ENCODE data around the gene GRM7. TPM values are rescaled to one million over a fixed set of nuclear protein-coding genes. Genes with fewer than 3 reads are reported as not detected.

GRM7 gene
- polyA plus RNA-seq, 1 donor from 2014 or later, result 23.8 TPM

DNA sequence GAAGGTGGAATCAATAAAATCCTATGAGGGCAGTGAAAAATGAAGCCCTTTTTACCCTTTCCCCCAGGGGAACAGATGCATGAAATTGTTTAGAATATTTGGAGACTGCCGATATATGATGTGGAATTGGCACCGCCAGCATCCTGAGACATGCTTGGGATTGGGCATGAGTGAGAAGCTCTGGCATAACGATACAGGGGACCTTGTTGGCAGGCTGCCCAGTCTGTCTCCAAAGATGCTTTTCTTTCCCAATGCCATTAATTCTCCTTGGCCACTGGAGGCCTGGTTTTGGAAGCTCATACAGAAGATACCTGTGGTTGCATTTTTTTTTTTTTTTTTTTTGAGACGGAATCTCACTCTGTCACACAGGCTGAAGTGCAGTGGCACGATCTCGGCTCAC lies 840.1 kb downstream of the GRM7 start:
- Histone ChIP-seq H2AFZ (ENCODE audit: low read depth, low read length) (no peak overlapping the region), H3K36me3 (ENCODE audit: insufficient read depth, low read length) (no peaks in the 10 kb centered on the region), H3K27ac (ENCODE audit: low read length) (no peak overlapping the region), H3K9me3 (ENCODE audit: low read length) (no peaks in the 10 kb centered on the region), H3K4me3 (ENCODE audit: low read length) (no peak overlapping the region), H3K4me2 (ENCODE audit: low read length) (no peak overlapping the region), H3K79me2 (replicated peaks; ENCODE audit: insufficient read depth, low read length) (no peaks in the 10 kb centered on the region), H3K9me2 (ENCODE audit: insufficient read depth, low read length) (no peaks in the 10 kb centered on the region), H3K27me3 (ENCODE audit: insufficient read depth, low read depth, low read length) (no peaks in the 10 kb centered on the region), H3F3A (ENCODE audit: insufficient read depth, low read length, poor library complexity, severe bottlenecking) (no peaks in the 10 kb centered on the region), H4K20me1 (ENCODE audit: insufficient read depth) (no peaks in the 10 kb centered on the region), H3K9ac (ENCODE audit: low read length) (no peak overlapping the region)
- TF ChIP-seq RAD21 (conservative IDR thresholded peaks at IDR 0.05) (no peak), MXI1 (conservative IDR thresholded peaks at IDR 0.05; ENCODE audit: poor library complexity, severe bottlenecking) (no peak), SMC3 (conservative IDR thresholded peaks at IDR 0.05; ENCODE audit: poor library complexity) (no peak), POLR2AphosphoS5 (IDR thresholded peaks at IDR 0.05) (no peak), EZH2 (IDR thresholded peaks at IDR 0.05; ENCODE audit: borderline replicate concordance, insufficient read depth, low read length, poor library complexity, severe bottlenecking) (no peak), EP300 (conservative IDR thresholded peaks at IDR 0.05; ENCODE audit: poor library complexity, severe bottlenecking) (no peak), TAF1 (IDR thresholded peaks at IDR 0.05; ENCODE audit: low read depth) (no peak)
- TF ChIP-seq, protein P1, sequence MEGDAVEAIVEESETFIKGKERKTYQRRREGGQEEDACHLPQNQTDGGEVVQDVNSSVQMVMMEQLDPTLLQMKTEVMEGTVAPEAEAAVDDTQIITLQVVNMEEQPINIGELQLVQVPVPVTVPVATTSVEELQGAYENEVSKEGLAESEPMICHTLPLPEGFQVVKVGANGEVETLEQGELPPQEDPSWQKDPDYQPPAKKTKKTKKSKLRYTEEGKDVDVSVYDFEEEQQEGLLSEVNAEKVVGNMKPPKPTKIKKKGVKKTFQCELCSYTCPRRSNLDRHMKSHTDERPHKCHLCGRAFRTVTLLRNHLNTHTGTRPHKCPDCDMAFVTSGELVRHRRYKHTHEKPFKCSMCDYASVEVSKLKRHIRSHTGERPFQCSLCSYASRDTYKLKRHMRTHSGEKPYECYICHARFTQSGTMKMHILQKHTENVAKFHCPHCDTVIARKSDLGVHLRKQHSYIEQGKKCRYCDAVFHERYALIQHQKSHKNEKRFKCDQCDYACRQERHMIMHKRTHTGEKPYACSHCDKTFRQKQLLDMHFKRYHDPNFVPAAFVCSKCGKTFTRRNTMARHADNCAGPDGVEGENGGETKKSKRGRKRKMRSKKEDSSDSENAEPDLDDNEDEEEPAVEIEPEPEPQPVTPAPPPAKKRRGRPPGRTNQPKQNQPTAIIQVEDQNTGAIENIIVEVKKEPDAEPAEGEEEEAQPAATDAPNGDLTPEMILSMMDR (IDR thresholded peaks at IDR 0.05; ENCODE audit: poor library complexity, severe bottlenecking), result no peak
- TF ChIP-seq, protein P2, sequence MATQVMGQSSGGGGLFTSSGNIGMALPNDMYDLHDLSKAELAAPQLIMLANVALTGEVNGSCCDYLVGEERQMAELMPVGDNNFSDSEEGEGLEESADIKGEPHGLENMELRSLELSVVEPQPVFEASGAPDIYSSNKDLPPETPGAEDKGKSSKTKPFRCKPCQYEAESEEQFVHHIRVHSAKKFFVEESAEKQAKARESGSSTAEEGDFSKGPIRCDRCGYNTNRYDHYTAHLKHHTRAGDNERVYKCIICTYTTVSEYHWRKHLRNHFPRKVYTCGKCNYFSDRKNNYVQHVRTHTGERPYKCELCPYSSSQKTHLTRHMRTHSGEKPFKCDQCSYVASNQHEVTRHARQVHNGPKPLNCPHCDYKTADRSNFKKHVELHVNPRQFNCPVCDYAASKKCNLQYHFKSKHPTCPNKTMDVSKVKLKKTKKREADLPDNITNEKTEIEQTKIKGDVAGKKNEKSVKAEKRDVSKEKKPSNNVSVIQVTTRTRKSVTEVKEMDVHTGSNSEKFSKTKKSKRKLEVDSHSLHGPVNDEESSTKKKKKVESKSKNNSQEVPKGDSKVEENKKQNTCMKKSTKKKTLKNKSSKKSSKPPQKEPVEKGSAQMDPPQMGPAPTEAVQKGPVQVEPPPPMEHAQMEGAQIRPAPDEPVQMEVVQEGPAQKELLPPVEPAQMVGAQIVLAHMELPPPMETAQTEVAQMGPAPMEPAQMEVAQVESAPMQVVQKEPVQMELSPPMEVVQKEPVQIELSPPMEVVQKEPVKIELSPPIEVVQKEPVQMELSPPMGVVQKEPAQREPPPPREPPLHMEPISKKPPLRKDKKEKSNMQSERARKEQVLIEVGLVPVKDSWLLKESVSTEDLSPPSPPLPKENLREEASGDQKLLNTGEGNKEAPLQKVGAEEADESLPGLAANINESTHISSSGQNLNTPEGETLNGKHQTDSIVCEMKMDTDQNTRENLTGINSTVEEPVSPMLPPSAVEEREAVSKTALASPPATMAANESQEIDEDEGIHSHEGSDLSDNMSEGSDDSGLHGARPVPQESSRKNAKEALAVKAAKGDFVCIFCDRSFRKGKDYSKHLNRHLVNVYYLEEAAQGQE (IDR thresholded peaks at IDR 0.05; ENCODE audit: borderline replicate concordance), result no peak

DNA sequence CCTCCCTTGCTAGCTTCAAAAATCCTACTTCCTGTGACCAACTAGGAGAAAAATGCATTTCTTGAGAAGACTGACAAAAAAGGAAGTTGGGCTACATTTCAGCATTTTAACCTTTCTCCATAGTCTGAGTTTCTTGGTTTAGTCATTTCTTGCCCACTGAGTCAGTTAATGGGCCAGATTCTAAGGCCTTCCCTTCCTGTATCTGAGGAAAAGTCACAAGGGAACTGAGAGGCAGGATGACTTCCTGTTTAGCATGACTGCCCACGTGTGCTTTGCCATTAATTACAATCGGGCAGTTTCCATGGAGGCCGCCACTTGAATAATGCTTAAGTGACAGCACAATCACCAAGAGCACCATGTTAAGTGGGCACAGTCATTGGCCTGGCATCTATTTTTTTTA lies 846.3 kb downstream of the GRM7 start:
- TF ChIP-seq SMC3 (conservative IDR thresholded peaks at IDR 0.05; ENCODE audit: poor library complexity) (no peak), POLR2AphosphoS5 (IDR thresholded peaks at IDR 0.05) (no peak), RAD21 (conservative IDR thresholded peaks at IDR 0.05) (no peak), TAF1 (IDR thresholded peaks at IDR 0.05; ENCODE audit: low read depth) (no peak), EP300 (conservative IDR thresholded peaks at IDR 0.05; ENCODE audit: poor library complexity, severe bottlenecking) (no peak), EZH2 (IDR thresholded peaks at IDR 0.05; ENCODE audit: borderline replicate concordance, insufficient read depth, low read length, poor library complexity, severe bottlenecking) (no peak), MXI1 (conservative IDR thresholded peaks at IDR 0.05; ENCODE audit: poor library complexity, severe bottlenecking) (no peak)
- TF ChIP-seq, protein P1 (IDR thresholded peaks at IDR 0.05; ENCODE audit: poor library complexity, severe bottlenecking), result no peak
- TF ChIP-seq, protein P2 (IDR thresholded peaks at IDR 0.05; ENCODE audit: borderline replicate concordance), result no peak
- Histone ChIP-seq H3K27ac (ENCODE audit: low read length) (no peak overlapping the region), H3K9me2 (ENCODE audit: insufficient read depth, low read length) (no peaks in the 10 kb centered on the region), H3K27me3 (ENCODE audit: insufficient read depth, low read depth, low read length) (no peaks in the 10 kb centered on the region), H3K9ac (ENCODE audit: low read length) (no peak overlapping the region), H4K20me1 (ENCODE audit: insufficient read depth) (no peaks in the 10 kb centered on the region), H3K79me2 (replicated peaks; ENCODE audit: insufficient read depth, low read length) (no peaks in the 10 kb centered on the region), H3K4me3 (ENCODE audit: low read length) (no peak overlapping the region), H2AFZ (ENCODE audit: low read depth, low read length) (no peak overlapping the region), H3K4me2 (ENCODE audit: low read length) (no peak overlapping the region), H3K9me3 (ENCODE audit: low read length) (no peaks in the 10 kb centered on the region), H3K36me3 (ENCODE audit: insufficient read depth, low read length) (no peaks in the 10 kb centered on the region), H3F3A (ENCODE audit: insufficient read depth, low read length, poor library complexity, severe bottlenecking) (no peaks in the 10 kb centered on the region)
